Activated CD4-positive, CD25-positive, alpha-beta regulatory T cell treated with anti-CD3 and anti-CD28 coated beads, Interleukin-2, amount 50 U/mL, for 16 hours (primary cell): ENCODE measurements around the gene MED1.
"Not testable (repeated sequence)": the region's sequence is repeated elsewhere in the genome, so short reads cannot be mapped to it uniquely, and the experiment has no call there.

Experiments used
- DNase-seq: peaks from one replicate; pipeline ENCODE4 v3.0.0-alpha.2; 2020; ENCODE audit warnings: low read depth, low spot score

MED1 gene

GRCh38 chr17:39450847-39451581 is at the start of gene MED1:
TSS of gene MED1 (minus strand) at chr17:39451263. CDS start at chr17:39451062, 201 bp downstream.
- DNase-seq, result peak; percentile 75

DNA sequence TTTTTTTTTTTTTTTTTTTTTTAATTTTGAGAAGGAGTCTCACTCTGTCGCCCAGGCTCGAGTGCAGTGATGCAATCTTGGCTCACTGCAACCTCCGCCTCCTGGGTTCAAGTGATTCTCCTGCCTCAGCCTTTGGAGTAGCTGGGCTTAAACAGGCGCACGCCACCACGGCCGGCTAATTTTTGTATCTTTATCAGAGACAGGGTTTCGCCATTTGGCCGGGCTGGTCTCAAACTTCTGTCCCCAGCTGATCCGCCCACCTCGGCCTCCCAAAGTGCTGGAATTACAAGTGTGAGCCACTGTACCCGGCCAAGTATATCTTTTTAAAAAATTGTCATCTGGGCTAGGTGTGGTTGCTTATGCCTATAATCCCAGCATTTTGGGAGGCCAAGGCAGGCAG is 45.9 kb upstream of the MED1 start:
- DNase-seq, result not testable (repeated sequence)

- DNase-seq, result no peak
Observed at GRCh38 chr17:39487946-39488345, 36.9 kb upstream of the MED1 start.

GRCh38 chr17:39487490-39487889 is 36.4 kb upstream of the MED1 start:
- not testable (repeated sequence) for DNase-seq

- no peak for DNase-seq
Observed at GRCh38 chr17:39486242-39486641, 35.2 kb upstream of the MED1 start.

DNA sequence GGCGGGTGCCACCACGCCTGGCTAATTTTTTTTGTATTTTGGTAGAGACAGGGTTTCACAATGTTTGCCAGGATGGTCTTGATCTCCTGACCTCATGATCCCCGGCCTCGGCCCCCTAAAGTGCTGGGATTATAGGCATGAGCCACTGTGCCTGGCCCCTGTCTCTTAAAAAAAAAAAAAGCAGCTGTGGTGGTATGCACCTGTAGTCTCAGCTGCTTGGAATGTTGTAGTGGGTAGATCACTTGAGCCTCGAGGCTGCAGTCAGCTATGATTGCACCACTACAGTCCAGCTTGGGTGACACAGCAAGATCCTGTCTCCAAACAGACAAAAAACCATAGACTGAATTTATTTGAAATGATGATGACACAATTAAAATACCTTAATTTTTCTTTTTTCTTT is 34.5 kb upstream of the MED1 start:
- DNase-seq, result no peak

DNA sequence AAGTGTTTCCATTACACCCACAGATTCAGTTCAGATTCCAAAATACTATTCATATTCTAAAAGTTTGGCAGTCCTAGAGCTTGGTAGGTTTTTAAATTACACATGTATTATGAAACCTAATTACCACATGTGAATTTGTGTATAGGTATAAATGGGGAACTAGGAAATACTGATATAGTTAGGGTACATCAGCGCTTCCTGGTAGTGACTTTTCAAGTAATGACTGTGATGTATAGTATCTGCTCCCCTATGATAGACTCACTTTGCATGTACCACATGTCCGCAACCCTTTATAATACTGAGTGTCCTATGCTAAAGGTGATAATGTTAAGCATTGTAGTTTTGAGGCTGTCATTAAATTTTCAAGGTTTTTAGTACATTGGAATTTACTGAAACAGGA is 33.1 kb upstream of the MED1 start:
- DNase-seq, result no peak

- DNase-seq, result no peak
Observed at GRCh38 chr17:39483506-39483905, 32.4 kb upstream of the MED1 start.

GRCh38 chr17:39479631-39480030 is 28.6 kb upstream of the MED1 start:
- DNase-seq, result not testable (repeated sequence)

DNA sequence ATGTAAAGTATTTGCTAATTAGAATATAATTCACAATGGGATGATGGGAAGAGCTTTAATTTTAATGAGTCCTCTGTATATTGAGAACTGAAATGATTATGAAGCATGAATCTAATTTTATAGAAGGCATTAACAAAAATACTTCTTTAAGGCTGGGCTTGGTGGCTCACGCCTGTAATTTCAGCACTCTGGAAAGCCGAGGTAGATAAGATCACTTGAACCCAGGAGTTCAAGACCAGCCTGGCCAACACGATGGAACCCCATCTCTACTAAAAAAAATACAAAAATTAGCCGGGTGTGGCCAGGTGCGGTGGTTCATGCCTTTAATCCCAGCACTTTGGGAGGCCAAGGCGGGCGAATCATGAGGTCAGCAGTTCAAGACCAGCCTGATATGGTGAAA is 22.2 kb upstream of the MED1 start:
- no peak for DNase-seq

DNA sequence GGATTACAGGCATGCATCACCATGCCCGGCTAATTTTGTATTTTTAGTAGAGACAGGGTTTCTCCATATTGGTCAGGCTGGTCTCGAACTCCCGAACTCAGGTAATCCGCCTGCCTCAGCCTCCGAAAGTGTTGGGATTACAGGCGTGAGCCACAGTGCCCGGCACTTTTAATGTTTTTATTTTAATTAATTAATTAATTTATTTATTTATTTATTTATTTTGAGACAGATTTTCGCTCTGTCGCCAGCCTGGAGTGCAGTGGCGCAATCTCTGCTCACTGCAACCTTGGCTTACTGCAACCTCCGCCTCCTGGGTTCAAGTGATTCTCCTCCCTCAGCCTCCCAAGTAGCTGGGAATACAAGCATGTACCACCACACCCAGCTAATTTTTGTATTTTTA is 17.5 kb upstream of the MED1 start:
- DNase-seq, result not testable (repeated sequence)

DNA sequence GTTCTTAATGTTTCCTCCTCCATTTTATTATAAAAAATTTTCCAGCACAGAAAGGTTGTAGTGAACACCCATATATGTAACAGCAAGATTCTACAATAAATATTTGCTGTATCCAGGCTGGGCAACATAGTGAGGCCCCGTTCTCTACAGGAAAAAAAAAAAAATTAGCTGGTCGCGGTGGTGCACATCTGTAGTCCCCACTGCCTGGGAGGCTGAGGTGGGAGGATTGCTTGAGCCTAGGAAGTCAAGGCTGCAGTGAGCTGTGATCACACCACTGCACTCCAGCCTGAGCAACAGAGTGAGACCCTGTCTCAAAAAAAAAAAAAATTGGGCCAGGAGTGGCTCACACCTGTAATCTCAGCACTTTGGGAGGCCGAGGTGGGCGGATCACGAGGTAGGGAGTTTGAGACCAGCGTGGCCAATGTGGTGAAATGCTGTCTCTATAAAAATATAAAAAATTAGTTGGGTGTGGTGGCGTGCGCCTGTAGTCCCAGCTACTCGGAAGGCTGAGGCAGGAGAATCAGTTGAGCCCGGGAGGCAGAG is 13.6 kb upstream of the MED1 start:
- not testable (repeated sequence) for DNase-seq

GRCh38 chr17:39462631-39463375 is 11.7 kb upstream of the MED1 start:
- DNase-seq, result no peak

DNA sequence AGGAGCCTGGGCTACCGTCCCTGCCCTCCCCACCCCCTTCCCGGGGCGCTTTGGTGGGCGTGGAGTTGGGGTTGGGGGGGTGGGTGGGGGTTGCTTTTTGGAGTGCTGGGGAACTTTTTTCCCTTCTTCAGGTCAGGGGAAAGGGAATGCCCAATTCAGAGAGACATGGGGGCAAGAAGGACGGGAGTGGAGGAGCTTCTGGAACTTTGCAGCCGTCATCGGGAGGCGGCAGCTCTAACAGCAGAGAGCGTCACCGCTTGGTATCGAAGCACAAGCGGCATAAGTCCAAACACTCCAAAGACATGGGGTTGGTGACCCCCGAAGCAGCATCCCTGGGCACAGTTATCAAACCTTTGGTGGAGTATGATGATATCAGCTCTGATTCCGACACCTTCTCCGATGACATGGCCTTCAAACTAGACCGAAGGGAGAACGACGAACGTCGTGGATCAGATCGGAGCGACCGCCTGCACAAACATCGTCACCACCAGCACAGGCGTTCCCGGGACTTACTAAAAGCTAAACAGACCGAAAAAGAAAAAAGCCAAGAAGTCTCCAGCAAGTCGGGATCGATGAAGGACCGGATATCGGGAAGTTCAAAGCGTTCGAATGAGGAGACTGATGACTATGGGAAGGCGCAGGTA is 11.0 kb upstream of the MED1 start:
- peak; percentile 44 for DNase-seq

DNA sequence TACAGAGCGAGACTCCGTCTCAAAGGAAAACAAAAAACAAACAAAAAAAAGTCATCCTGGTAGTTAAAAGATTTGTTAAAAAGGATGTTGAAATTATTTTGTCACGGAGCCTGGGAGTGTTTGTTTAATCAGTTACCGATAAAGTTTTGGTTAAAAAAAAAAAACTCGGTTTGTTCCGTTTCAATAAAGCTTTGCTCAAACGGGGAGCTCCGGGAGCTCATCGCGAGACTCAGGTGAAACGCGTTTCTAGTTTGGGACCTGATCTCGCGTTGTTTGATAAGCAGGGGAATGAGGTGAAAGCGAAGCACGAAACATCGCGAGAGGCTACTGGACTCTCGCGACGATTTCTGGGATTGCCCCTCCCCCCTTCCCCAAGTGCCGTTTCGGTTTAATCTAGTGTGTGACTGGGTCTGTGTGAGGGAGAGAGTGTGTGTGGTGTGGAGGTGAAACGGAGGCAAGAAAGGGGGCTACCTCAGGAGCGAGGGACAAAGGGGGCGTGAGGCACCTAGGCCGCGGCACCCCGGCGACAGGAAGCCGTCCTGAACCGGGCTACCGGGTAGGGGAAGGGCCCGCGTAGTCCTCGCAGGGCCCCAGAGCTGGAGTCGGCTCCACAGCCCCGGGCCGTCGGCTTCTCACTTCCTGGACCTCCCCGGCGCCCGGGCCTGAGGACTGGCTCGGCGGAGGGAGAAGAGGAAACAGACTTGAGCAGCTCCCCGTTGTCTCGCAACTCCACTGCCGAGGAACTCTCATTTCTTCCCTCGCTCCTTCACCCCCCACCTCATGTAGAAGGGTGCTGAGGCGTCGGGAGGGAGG is 10.3 kb upstream of the MED1 start, which contains the start of gene CDK12:
Gene CDK12, plus strand, starts transcription at position 374 of the 813 bp plus-strand sequence. CDS start 586 bp downstream, outside the sequence.
- peak; percentile 93 for DNase-seq

- DNase-seq, result no peak
Observed at GRCh38 chr17:39455919-39456318, 4.9 kb upstream of the MED1 start.

GRCh38 chr17:39450051-39450450 is 1.0 kb downstream of the MED1 start:
- no peak for DNase-seq

GRCh38 chr17:39447561-39447960 is 3.5 kb downstream of the MED1 start:
- DNase-seq, result no peak

DNA sequence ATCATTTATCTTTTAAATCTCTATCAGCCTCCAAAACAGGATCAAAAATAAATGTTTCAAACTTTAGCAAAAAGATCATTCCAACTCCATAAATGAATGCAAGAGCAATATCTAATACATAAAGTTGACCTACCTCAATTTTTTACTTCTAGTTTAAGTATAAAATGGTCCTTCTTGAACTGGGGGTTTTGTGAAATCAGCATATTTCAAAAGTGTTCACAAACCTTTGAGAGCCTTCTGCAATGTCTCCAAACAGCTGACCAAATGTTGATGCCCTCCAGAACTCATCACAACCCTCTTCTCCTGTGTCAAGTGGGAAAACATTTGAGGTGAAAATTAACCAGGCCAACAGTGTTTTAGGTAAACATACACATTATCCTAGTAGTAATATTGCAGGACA is 7.7 kb downstream of the MED1 start:
- no peak for DNase-seq

- not testable (repeated sequence) for DNase-seq
Observed at GRCh38 chr17:39439868-39440267, 11.2 kb downstream of the MED1 start.

DNA sequence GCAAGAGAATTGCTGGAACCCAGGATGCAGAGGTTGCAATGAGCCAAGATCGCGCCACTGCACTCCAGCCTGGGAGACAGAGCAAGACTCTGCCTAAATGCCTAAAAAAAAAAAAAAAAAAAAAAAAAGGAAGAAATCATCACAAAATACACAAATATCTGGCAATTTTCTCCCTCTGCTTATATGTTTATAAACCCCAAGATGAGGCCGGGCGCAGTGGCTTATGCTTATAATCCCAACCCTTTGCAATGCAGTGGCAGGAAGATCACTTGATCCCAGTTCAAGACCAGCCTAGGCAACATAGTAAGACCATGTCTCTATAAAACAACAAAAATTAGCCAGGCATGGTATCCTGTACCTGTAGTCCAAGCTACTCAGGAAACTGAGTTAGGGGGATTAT is 21.5 kb downstream of the MED1 start:
- no peak for DNase-seq
